ENCODE measurements around the gene DDA1. TPM values are rescaled to one million over a fixed set of nuclear protein-coding genes. Genes with fewer than 3 reads are reported as not detected.

The DDA1 gene
- total RNA-seq, 8 experiments from 2014 or later = 39.4 to 85.9 (median 67.4) TPM

Other genes with a start within 250 kb of the DDA1 start
- gene HAUS8, start 234.1 kb upstream of the DDA1 start, total RNA-seq = 10 to 100 TPM in 3 of 8 experiments, 1 to 10 TPM in 5; 3.4 to 14.8 (median 6.4) TPM
- gene MYO9B, start 233.8 kb upstream of the DDA1 start, total RNA-seq = 10 to 100 TPM; 16.4 to 43.5 (median 27.3) TPM
- 10 to 100 TPM; 14.7 to 31.0 (median 22.9) TPM for gene USE1, start 94.2 kb upstream of the DDA1 start, total RNA-seq
- 10 to 100 TPM in 3 of 8 experiments, 1 to 10 TPM in 5; 5.4 to 19.2 (median 9.5) TPM for gene OCEL1, start 83.3 kb upstream of the DDA1 start, total RNA-seq
- gene NR2F6, start 63.6 kb upstream of the DDA1 start, total RNA-seq = 10 to 100 TPM; 16.7 to 27.0 (median 19.5) TPM
- gene USHBP1, start 44.8 kb upstream of the DDA1 start, total RNA-seq = under 1 TPM in 7 of 8 experiments, not detected in 1; 0.07 to 0.59 (median 0.27) TPM
- 10 to 100 TPM; 50.6 to 91.4 (median 64.5) TPM for gene BABAM1, start 42.1 kb upstream of the DDA1 start, total RNA-seq
- 1 to 10 TPM in 6 of 8 experiments, under 1 TPM in 2; 0.46 to 2.9 (median 1.4) TPM for gene ANKLE1, start 27.7 kb upstream of the DDA1 start, total RNA-seq
- 10 to 100 TPM in 3 of 8 experiments, 1 to 10 TPM in 5; 6.2 to 16.2 (median 8.2) TPM for gene ABHD8, start 6.1 kb upstream of the DDA1 start, total RNA-seq
- 10 to 100 TPM; 31.8 to 72.9 (median 50.1) TPM for gene MRPL34, start 3.7 kb upstream of the DDA1 start, total RNA-seq
- gene ANO8, start 25.3 kb downstream of the DDA1 start, total RNA-seq = 10 to 100 TPM in 5 of 8 experiments, 1 to 10 TPM in 3; 1.3 to 18.0 (median 10.8) TPM
- gene GTPBP3, start 28.0 kb downstream of the DDA1 start, total RNA-seq = 10 to 100 TPM in 7 of 8 experiments, 1 to 10 TPM in 1; 9.0 to 31.3 (median 17.0) TPM
- 1 to 10 TPM in 1 of 8 experiments, under 1 TPM in 6, not detected in 1; 0.05 to 2.5 (median 0.27) TPM for gene PLVAP, start 67.8 kb downstream of the DDA1 start, total RNA-seq
- 1 to 10 TPM in 1 of 8 experiments, under 1 TPM in 3, not detected in 4; 0.22 to 1.1 (median 0.39) TPM for gene CCDC194, start 84.6 kb downstream of the DDA1 start, total RNA-seq
- gene BST2, start 96.1 kb downstream of the DDA1 start, total RNA-seq = 100 to 1,000 TPM in 1 of 8 experiments, 10 to 100 TPM in 5, 1 to 10 TPM in 2; 6.8 to 217 (median 31.0) TPM
- gene MVB12A, start 110.5 kb downstream of the DDA1 start, total RNA-seq = 10 to 100 TPM; 23.2 to 52.3 (median 37.9) TPM
- 1 to 10 TPM in 1 of 8 experiments, under 1 TPM in 6, not detected in 1; 0.23 to 1.7 (median 0.29) TPM for gene TMEM221, start 139.1 kb downstream of the DDA1 start, total RNA-seq
- not detected for gene NXNL1, start 151.4 kb downstream of the DDA1 start, total RNA-seq
- gene SLC27A1, start 161.0 kb downstream of the DDA1 start, total RNA-seq = 10 to 100 TPM in 5 of 8 experiments, 1 to 10 TPM in 3; 6.5 to 30.5 (median 10.5) TPM
- gene PGLS, start 202.1 kb downstream of the DDA1 start, total RNA-seq = 10 to 100 TPM; 42.0 to 83.7 (median 60.5) TPM
- 100 to 1,000 TPM in 1 of 8 experiments, 10 to 100 TPM in 7; 19.7 to 101 (median 31.0) TPM for gene COLGALT1, start 246.1 kb downstream of the DDA1 start, total RNA-seq